Lung (tissue), 12 donors: ENCODE data around the gene MBNL3. TPM values are rescaled to one million over a fixed set of nuclear protein-coding genes. Genes with fewer than 3 reads are reported as not detected.

Experiments
- ATAC-seq: fragments of 200-7000 bp; cut with Tn5 transposase; one replicate; pipeline ENCODE4 v1.9.1; 2020; ENCODE audit warnings: moderate number of reproducible peaks; ENCODE audit not compliant: insufficient read depth, low FRiP score
- DNase-seq, 3 donors: peaks; one replicate each; pipeline ENCODE4 v3.0.0-alpha.2; 2013 to 2017
- H3K27ac ChIP-seq, 2 donors: one replicate each; pipeline ENCODE4 v1.5.1; 2013; ENCODE audit warnings: mild to moderate bottlenecking in 2 of 2, moderate library complexity in 2 of 2, control low read depth in 1 of 2, inconsistent platforms in 1 of 2, low read depth in 1 of 2, low read length in 1 of 2
- H3K27me3 ChIP-seq, 3 donors: one replicate each; pipeline ENCODE4 v1.5.1; 2013; ENCODE audit warnings: low read length in 2 of 3; ENCODE audit not compliant: control insufficient read depth in 3 of 3, insufficient read depth in 3 of 3
- H3K36me3 ChIP-seq, 4 donors: one replicate each; pipeline ENCODE4 v1.5.1; 2013; ENCODE audit warnings: low read length in 4 of 4, mild to moderate bottlenecking in 1 of 4, moderate library complexity in 1 of 4; ENCODE audit not compliant: control insufficient read depth in 4 of 4, insufficient read depth in 4 of 4
- H3K4me1 ChIP-seq, 5 donors: one replicate each; pipeline ENCODE4 v1.5.1; 2013; ENCODE audit warnings: low read length in 5 of 5, mild to moderate bottlenecking in 2 of 5, moderate library complexity in 1 of 5; ENCODE audit not compliant: control insufficient read depth in 5 of 5, insufficient read depth in 5 of 5
- H3K4me3 ChIP-seq: one replicate; pipeline ENCODE4 v1.5.1; 2013; ENCODE audit warnings: mild to moderate bottlenecking, control low read depth, moderate library complexity
- H3K9ac ChIP-seq, 2 donors: one replicate each; pipeline ENCODE4 v1.5.1; 2013; ENCODE audit warnings: low read length in 2 of 2, control low read depth in 1 of 2; ENCODE audit not compliant: insufficient read depth in 1 of 2
- H3K9me3 ChIP-seq, 4 donors: one replicate each; pipeline ENCODE4 v1.5.1; 2013; ENCODE audit warnings: low read length in 3 of 4, mild to moderate bottlenecking in 1 of 4, moderate library complexity in 1 of 4; ENCODE audit not compliant: control insufficient read depth in 4 of 4, insufficient read depth in 3 of 4
- CTCF ChIP-seq: IDR thresholded peaks from 2 replicates; pipeline ENCODE4 v1.5.1; 2012; ENCODE audit warnings: mild to moderate bottlenecking; ENCODE audit errors: control extremely low read depth, extremely low read depth
- WGBS, 2 donors: extraction: QIAGEN DNeasy Blood & Tissue Kit; methylation state at CpG; one replicate each; pipeline ENCODE4 v1.1.7; 2013; 5-methylcytosine and 5-hydroxymethylcytosine counted together
- polyA plus RNA-seq, 2 donors: library from polyadenylated mRNA; stranded (reverse); fragments of 200-250 nt; gene quantifications; one replicate each; pipeline ENCODE4 v1.2.1, GENCODE V29; 2013
- total RNA-seq, 2 donors: library from RNA; depleted of rRNA in 1 of 2; stranded (reverse); fragments of >200 nt in 1 of 2; gene quantifications; one replicate each; pipeline ENCODE4 v1.2.1, GENCODE V29; 2014 to 2021
- donor health status: control.
- donor health status: control.
- donor health status: Bipolar disorder and iron deficiency.
- donor health status: healthy.
- donor health status: DM: yes; HTN: yes; CAD: no.

The MBNL3 gene
- total and polyA plus RNA-seq, 4 donors = 2.1 to 27.2 (median 11.1) TPM

DNA sequence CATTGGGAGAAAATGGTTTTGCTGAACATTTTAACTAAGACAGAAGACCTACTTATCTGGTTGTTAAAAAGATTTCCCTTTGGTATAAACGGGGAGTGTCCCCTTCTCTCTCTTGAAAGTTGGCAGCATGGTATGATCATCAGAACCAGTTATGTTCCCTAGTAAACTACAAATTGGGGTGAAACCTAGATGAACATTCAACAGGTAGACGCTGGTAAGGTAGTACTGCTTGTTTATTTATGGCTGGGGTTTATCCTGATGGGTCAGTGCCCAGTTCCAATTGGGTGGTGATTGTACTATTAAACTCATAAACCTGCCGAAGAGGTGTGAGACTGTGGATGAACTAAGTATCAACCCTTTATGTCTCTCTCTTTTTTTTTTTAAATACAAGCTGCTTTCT lies 100.5 kb downstream of the MBNL3 start:
- no peak overlapping the region for H3K27ac ChIP-seq
- ATAC-seq (no peak), DNase-seq (no peak)
- peaks cover 0 to 2% (median 0%) of the 10 kb centered on the region in 4 donors for H3K36me3 ChIP-seq
- H3K27me3 ChIP-seq = peaks cover 0 to 40% (median 19%) of the 10 kb centered on the region in 3 donors
- H3K4me3 ChIP-seq = no peak overlapping the region
- WGBS, 2 donors = 70 to 95% methylated on average over 3 of the region's 3 CpGs
- H3K4me1 ChIP-seq = peaks cover 0 to 3% (median 0%) of the 10 kb centered on the region in 5 donors
- H3K9me3 ChIP-seq = no peaks in the 10 kb centered on the region
- TF ChIP-seq CTCF = no peak
- no peak overlapping the region for H3K9ac ChIP-seq

GRCh38 chrX:132384301-132384700 lies 104.5 kb downstream of the MBNL3 start:
- 72 to 92% methylated on average over 2 of the region's 2 CpGs for WGBS, 2 donors
- no peak overlapping the region for H3K27ac ChIP-seq
- peaks cover 0 to 44% (median 28%) of the 10 kb centered on the region in 3 donors for H3K27me3 ChIP-seq
- DNase-seq = no peak
- ATAC-seq = no peak
- peaks cover 0 to 3% (median 0%) of the 10 kb centered on the region in 5 donors for H3K4me1 ChIP-seq
- H3K9ac ChIP-seq = no peak overlapping the region
- H3K9me3 ChIP-seq = no peaks in the 10 kb centered on the region
- H3K36me3 ChIP-seq = peaks cover 0 to 2% (median 0%) of the 10 kb centered on the region in 4 donors
- no peak for TF ChIP-seq CTCF
- H3K4me3 ChIP-seq = no peak overlapping the region

DNA sequence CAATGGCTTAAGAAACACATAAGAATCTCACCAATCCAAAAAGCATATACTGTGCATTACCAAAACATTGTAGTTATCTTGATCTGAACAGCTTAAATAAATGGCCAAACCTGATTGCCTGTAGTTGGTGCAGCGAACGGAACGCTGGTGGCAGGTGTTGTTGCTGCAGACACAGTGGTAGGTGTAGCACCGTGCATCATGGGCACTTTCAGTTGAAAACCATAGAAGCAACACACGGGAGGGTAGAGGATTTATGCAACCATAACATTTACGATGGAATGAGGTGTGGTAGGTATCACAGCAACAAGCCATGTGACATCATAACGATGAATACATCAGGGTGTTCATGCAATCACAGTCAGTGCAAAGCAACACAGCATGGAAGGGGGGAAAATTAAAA lies 106.8 kb downstream of the MBNL3 start:
- peaks cover 0 to 2% (median 0%) of the 10 kb centered on the region in 4 donors for H3K36me3 ChIP-seq
- H3K27ac ChIP-seq = no peak overlapping the region
- no peaks in the 10 kb centered on the region for H3K9me3 ChIP-seq
- WGBS, 2 donors = 82 to 96% methylated on average over 7 of the region's 7 CpGs
- H3K4me3 ChIP-seq = no peak overlapping the region
- no peak for TF ChIP-seq CTCF
- ATAC-seq = no peak
- peaks cover 0 to 47% (median 29%) of the 10 kb centered on the region in 3 donors for H3K27me3 ChIP-seq
- no peak overlapping the region for H3K9ac ChIP-seq
- H3K4me1 ChIP-seq = no peaks in the 10 kb centered on the region
- DNase-seq = no peak

DNA sequence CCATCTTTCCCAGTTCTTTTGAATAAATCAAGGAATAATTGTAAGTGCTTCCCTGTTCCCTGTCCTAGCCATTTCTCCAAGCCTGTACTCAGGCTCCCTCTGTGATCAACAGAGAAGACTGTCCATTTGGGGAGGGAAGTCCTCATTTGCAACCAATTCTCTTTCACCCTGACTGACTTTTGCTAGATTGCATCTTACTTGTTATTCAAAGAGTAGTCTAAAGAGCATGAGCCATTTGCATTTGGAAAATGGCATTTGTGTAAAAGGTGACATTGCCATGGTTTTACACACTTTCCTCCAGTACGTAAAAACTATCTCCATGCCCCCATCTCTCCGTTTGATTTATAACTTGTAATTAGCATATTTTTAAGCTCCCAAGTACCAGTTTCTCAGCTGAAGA lies 110.6 kb downstream of the MBNL3 start:
- no peak overlapping the region for H3K4me3 ChIP-seq
- WGBS, 2 donors = 74 to 95% methylated on average over 2 of the region's 2 CpGs
- H3K9ac ChIP-seq = no peak overlapping the region
- peaks cover 0 to 2% (median 0%) of the 10 kb centered on the region in 4 donors for H3K36me3 ChIP-seq
- no peak for TF ChIP-seq CTCF
- H3K4me1 ChIP-seq = no peaks in the 10 kb centered on the region
- H3K9me3 ChIP-seq = no peaks in the 10 kb centered on the region
- DNase-seq (no peak), ATAC-seq (no peak)
- H3K27ac ChIP-seq = no peak overlapping the region
- peaks cover 0 to 53% (median 25%) of the 10 kb centered on the region in 3 donors for H3K27me3 ChIP-seq
